Nucleus accumbens (tissue), 56 donors: ENCODE results near the gene ABHD1.

Experiments
- DNase-seq, 56 donors: peaks; one replicate each; lab custom pipeline; 2025; lab: John Stamatoyannopoulos, UW

Gene ABHD1

GRCh38 chr2:27133195-27133875, 9.7 kb downstream of the ABHD1 start:
- DNase-seq = peak in 2 of 56 donors; percentile 8 to 15

GRCh38 chr2:27133905-27134780, 10.5 kb downstream of the ABHD1 start, which contains the start of gene PREB:
Gene PREB (minus strand): TSS chr2:27134636. CDS start chr2:27134421, 215 bp downstream.
- DNase-seq = peak; percentile 71 to 98 (median 93)

- no peak for DNase-seq
Observed at GRCh38 chr2:27134781-27135477, 11.3 kb downstream of the ABHD1 start.

GRCh38 chr2:27135478-27135955, 11.9 kb downstream of the ABHD1 start:
- no peak for DNase-seq

GRCh38 chr2:27136751-27137150, 13.1 kb downstream of the ABHD1 start:
- DNase-seq = no peak

GRCh38 chr2:27137322-27137935, 13.8 kb downstream of the ABHD1 start:
- no peak for DNase-seq

GRCh38 chr2:27138111-27138510, 14.5 kb downstream of the ABHD1 start:
- DNase-seq = no peak

GRCh38 chr2:27139310-27139709, 15.7 kb downstream of the ABHD1 start, which contains the start of gene PRR30:
Gene PRR30 (minus strand): TSS chr2:27139410. CDS start chr2:27138329, 1,081 bp downstream.
- DNase-seq = no peak

GRCh38 chr2:27143285-27143684, 19.7 kb downstream of the ABHD1 start:
- DNase-seq = no peak

- DNase-seq = no peak
Observed at GRCh38 chr2:27145682-27146081, 22.1 kb downstream of the ABHD1 start.

GRCh38 chr2:27147935-27148334, 24.3 kb downstream of the ABHD1 start:
- DNase-seq = no peak

- DNase-seq = no peak
Observed at GRCh38 chr2:27148801-27149439, 25.3 kb downstream of the ABHD1 start, which contains the start of gene TCF23. Gene TCF23 (plus strand): TSS chr2:27149004. CDS start chr2:27149134, 130 bp downstream.

- DNase-seq = no peak
Observed at GRCh38 chr2:27149570-27150405, 26.2 kb downstream of the ABHD1 start.

GRCh38 chr2:27150639-27151230, 27.1 kb downstream of the ABHD1 start:
- DNase-seq = peak in 1 of 56 donors; percentile 7

- DNase-seq = no peak
Observed at GRCh38 chr2:27152102-27152795, 28.6 kb downstream of the ABHD1 start.

GRCh38 chr2:27152796-27153464, 29.3 kb downstream of the ABHD1 start:
- DNase-seq = no peak

- DNase-seq = no peak
Observed at GRCh38 chr2:27154488-27154887, 30.9 kb downstream of the ABHD1 start.
